K562 (cell line): Measurements from ENCODE around the gene FN3K. TPM values are rescaled to one million over a fixed set of nuclear protein-coding genes. Genes with fewer than 3 reads are reported as not detected.

Experiments
- CHAMP1 ChIP-seq: fragments of 450-650 bp; IDR thresholded peaks from 2 replicates; pipeline ENCODE4 v1.6.1; 2016; ENCODE audit warnings: mild to moderate bottlenecking
- CHD1 ChIP-seq: fragments of 200-600 bp; sonication (generic); IDR thresholded peaks from one replicate; pipeline ENCODE4 v1.6.1; 2012; ENCODE audit warnings: mild to moderate bottlenecking, moderate library complexity, low read length, inconsistent platforms
- FOSL1 ChIP-seq: fragments of 200-800 bp; sonication (Bioruptor generic); conservative IDR thresholded peaks from 2 replicates; pipeline ENCODE4 v1.6.1; 2016; ENCODE audit warnings: missing genetic modification characterization, missing compliant biosample characterization
- FOXJ2 ChIP-seq: fragments of 200-800 bp; sonication (Bioruptor generic); IDR thresholded peaks from 2 replicates; pipeline ENCODE4 v1.6.1; 2016; ENCODE audit warnings: missing genetic modification characterization, missing compliant biosample characterization
- HDAC6 ChIP-seq: IDR thresholded peaks from 2 replicates; pipeline ENCODE4 v1.6.1; 2012; ENCODE audit warnings: low read depth, mild to moderate bottlenecking, control low read depth, inconsistent platforms, low read length, moderate library complexity
- KDM4B ChIP-seq, 2 experiments: fragments of 450-650 bp in 1 of 2; sonication (generic) in 1 of 2; IDR thresholded peaks; 2 replicates each; pipeline ENCODE4 v1.6.1; 2016 to 2017; ENCODE audit warnings: borderline replicate concordance in 2 of 2, antibody characterized with exemption in 1 of 2, low read depth in 1 of 2, mild to moderate bottlenecking in 1 of 2
- MAZ ChIP-seq, 2 experiments: fragments of 450-650 bp in 1 of 2; sonication (generic) in 1 of 2; formaldehyde crosslinking; IDR thresholded peaks in 1 of 2; conservative IDR thresholded peaks in 1 of 2; 2 replicates each; pipeline versions ENCODE4 v1.4.0 to v1.5.0; 2020; ENCODE audit warnings: mild to moderate bottlenecking in 1 of 2, missing genetic modification reagents in 1 of 2
- MEIS2 ChIP-seq: fragments of 450-650 bp; IDR thresholded peaks from 2 replicates; pipeline ENCODE4 v1.6.1; 2014; ENCODE audit warnings: mild to moderate bottlenecking; ENCODE audit not compliant: partially characterized antibody
- NR1H2 ChIP-seq: sonication (generic); formaldehyde crosslinking; IDR thresholded peaks from 2 replicates; pipeline ENCODE4 v1.4.0; 2020; ENCODE audit warnings: mild to moderate bottlenecking, missing genetic modification reagents
- PCBP1 ChIP-seq: fragments of 200-400 bp; formaldehyde crosslinking; IDR thresholded peaks from 2 replicates; pipeline ENCODE4 v1.6.1; 2018; ENCODE audit warnings: mild to moderate bottlenecking, low read depth, low read length; ENCODE audit not compliant: poor library complexity, severe bottlenecking
- PURB ChIP-seq: sonication (generic); formaldehyde crosslinking; IDR thresholded peaks from 2 replicates; pipeline ENCODE4 v1.9.0; 2021; ENCODE audit warnings: low read depth, mild to moderate bottlenecking, missing genetic modification reagents
- RFX1 ChIP-seq: fragments of 450-650 bp; IDR thresholded peaks from 2 replicates; pipeline ENCODE4 v1.6.1; 2016; ENCODE audit warnings: mild to moderate bottlenecking, moderate library complexity
- SAP30 ChIP-seq: fragments of 200-600 bp; sonication (generic); IDR thresholded peaks from 2 replicates; pipeline ENCODE4 v1.6.1; 2012; ENCODE audit warnings: borderline replicate concordance, low read depth, mild to moderate bottlenecking, moderate library complexity, low read length, control low read depth, inconsistent platforms; ENCODE audit not compliant: insufficient read depth, poor library complexity, severe bottlenecking
- SIN3A ChIP-seq, 2 experiments: fragments of 150-350 bp in 1 of 2; IDR thresholded peaks; 2 replicates each; pipeline ENCODE4 v1.6.1; 2011 to 2016; ENCODE audit warnings: borderline replicate concordance in 2 of 2, low read depth in 2 of 2, low read length in 2 of 2, mild to moderate bottlenecking in 2 of 2, moderate library complexity in 2 of 2; ENCODE audit not compliant: control insufficient read depth in 1 of 2
- XRCC4 ChIP-seq: IDR thresholded peaks from one replicate; pipeline ENCODE4 v1.6.1; 2011; ENCODE audit not compliant: insufficient read depth, insufficient read length; ENCODE audit errors: extremely low read depth
- ZFX ChIP-seq: sonication (generic); formaldehyde crosslinking; IDR thresholded peaks from 2 replicates; pipeline ENCODE4 v1.8.0; 2022; ENCODE audit warnings: mild to moderate bottlenecking, missing genetic modification reagents, moderate library complexity
- ZHX1 ChIP-seq: fragments of 150-350 bp; conservative IDR thresholded peaks from 2 replicates; pipeline ENCODE4 v1.6.1; 2014; ENCODE audit warnings: low read length
- ZNF263 ChIP-seq: sonication (generic); formaldehyde crosslinking; IDR thresholded peaks from 2 replicates; pipeline ENCODE4 v1.8.0; 2022; ENCODE audit warnings: mild to moderate bottlenecking, missing genetic modification reagents, borderline replicate concordance
- ZNF511 ChIP-seq: sonication (generic); formaldehyde crosslinking; IDR thresholded peaks from 2 replicates; pipeline ENCODE4 v1.8.0; 2022; ENCODE audit warnings: mild to moderate bottlenecking, missing genetic modification reagents
- polyA plus RNA-seq, 8 experiments: library from polyadenylated mRNA; depleted of rRNA in 4 of 8; stranded (reverse) in 5 of 8; unstranded in 3 of 8; fragments of >200 nt; fragmentation: Nextera tagmentation in 2 of 8; fragmentation: Illumina TruSeq in 1 of 8; extraction: Ambion mirVana in 2 of 8; extraction: Trizol in 1 of 8; gene quantifications; 2 replicates each; pipeline versions ENCODE4 v1.2.1 to v1.2.3, GENCODE V29; 2011 to 2014; ENCODE audit warnings: inconsistent platforms in 1 of 8, missing spikeins in 1 of 8
- total RNA-seq, 7 experiments: library from RNA; depleted of rRNA in 6 of 7; stranded (reverse); fragments of >200 nt in 6 of 7; fragmentation: Illumina TruSeq in 2 of 7; extraction: Trizol in 2 of 7; gene quantifications; 2 replicates each; pipeline versions ENCODE4 v1.2.1 to v1.2.3, GENCODE V29; 2011 to 2021; ENCODE audit warnings: low replicate concordance in 1 of 7

Gene FN3K
- total and polyA plus RNA-seq, 9 of the 15 experiments (the other 6 are each of a cell fraction or from before 2014, with no cell fraction given) = 0.08 to 22.7 (median 3.8) TPM

- TF ChIP-seq SAP30 (peak; percentile 55), HDAC6 (no peak), ZFX (CRISPR knock-in tag) (peak; percentile 72), MEIS2 (peak; percentile 27), NR1H2 (CRISPR knock-in tag) (no peak), RFX1 (no peak), FOXJ2 (tag) (no peak), ZHX1 (no peak), ZNF263 (peak; percentile 88), FOSL1 (tag) (no peak; the same call in 1 of the 2 replicates), CHAMP1 (no peak), KDM4B (IDR thresholded peaks at IDR 0.05; ENCODE audit: borderline replicate concordance in 2 of 2, low read depth in 1 of 2) (peak in 1 of 2 experiments; percentile 39; a peak in 1 of 4 replicates), MAZ (CRISPR knock-in tag; conservative IDR thresholded peaks at IDR 0.05 in 1 of 2, IDR thresholded peaks at IDR 0.05 in 1 of 2) (peak; percentile 93), XRCC4 (no peak), CHD1 (no peak), ZNF511 (peak; percentile 94), SIN3A (IDR thresholded peaks at IDR 0.05; ENCODE audit: borderline replicate concordance in 2 of 2, control insufficient read depth in 1 of 2, low read depth in 2 of 2, low read length in 2 of 2) (peak; percentile 52 to 61; a peak in 2 of 4 replicates), PCBP1 (no peak), PURB (CRISPR knock-in tag) (no peak)
These were observed 16.4 kb downstream of the FN3K start, which contains the start of gene TBCD (continued) for GRCh38 chr17:82751571-82752370.
